ENCODE measurements around the gene KRTAP2-1. TPM values are rescaled to one million over a fixed set of nuclear protein-coding genes. Genes with fewer than 3 reads are reported as not detected.
A peak's percentile ranks its signal among the peaks of the same experiment; 100 is the strongest.
"Not testable (repeated sequence)": the region's sequence is repeated elsewhere in the genome, so short reads cannot be mapped to it uniquely, and the experiment has no call there.

Gene KRTAP2-1
- total RNA-seq, result not detected in 2 replicates

GRCh38 chr17:41046735-41047465 lies at the start of gene KRTAP2-1:
Gene KRTAP2-1, minus strand, starts transcription at chr17:41047316. Its CDS starts 49 bp downstream, at chr17:41047267.
- not testable (repeated sequence) for DNase-seq (ENCODE audit: low read depth in 2 of 2)

GRCh38 chr17:41096055-41096454 lies 48.9 kb upstream of the KRTAP2-1 start:
- DNase-seq (ENCODE audit: low read depth in 2 of 2), result no peak

- DNase-seq (ENCODE audit: low read depth in 2 of 2), result not testable (repeated sequence)
Observed at GRCh38 chr17:41088760-41089352, 41.7 kb upstream of the KRTAP2-1 start.

- not testable (repeated sequence) for DNase-seq (ENCODE audit: low read depth in 2 of 2)
Observed at GRCh38 chr17:41084100-41084856, 37.2 kb upstream of the KRTAP2-1 start, which contains the start of gene KRTAP4-7. Gene KRTAP4-7, plus strand, starts transcription at chr17:41084150. Its CDS starts 57 bp downstream, at chr17:41084207.

- not testable (repeated sequence) for DNase-seq (ENCODE audit: low read depth in 2 of 2)
Observed at GRCh38 chr17:41083427-41083826, 36.3 kb upstream of the KRTAP2-1 start.

- no peak for DNase-seq (ENCODE audit: low read depth in 2 of 2)
Observed at GRCh38 chr17:41082626-41083025, 35.5 kb upstream of the KRTAP2-1 start.

GRCh38 chr17:41076788-41077187 lies 29.7 kb upstream of the KRTAP2-1 start:
- DNase-seq (ENCODE audit: low read depth in 2 of 2), result no peak

- DNase-seq (ENCODE audit: low read depth in 2 of 2), result no peak
Observed at GRCh38 chr17:41073676-41074075, 26.6 kb upstream of the KRTAP2-1 start.

- no peak for DNase-seq (ENCODE audit: low read depth in 2 of 2)
Observed at GRCh38 chr17:41071606-41072360, 24.7 kb upstream of the KRTAP2-1 start.

- DNase-seq (ENCODE audit: low read depth in 2 of 2), result no peak
Observed at GRCh38 chr17:41069031-41069430, 21.9 kb upstream of the KRTAP2-1 start.

- no peak for DNase-seq (ENCODE audit: low read depth in 2 of 2)
Observed at GRCh38 chr17:41067281-41067680, 20.2 kb upstream of the KRTAP2-1 start.

GRCh38 chr17:41065829-41066624 lies 18.9 kb upstream of the KRTAP2-1 start, which contains the start of gene KRTAP2-4:
Gene KRTAP2-4, minus strand, starts transcription at chr17:41065879. Its CDS starts 34 bp downstream, at chr17:41065845.
- no peak for DNase-seq (ENCODE audit: low read depth in 2 of 2)

- not testable (repeated sequence) for DNase-seq (ENCODE audit: low read depth in 2 of 2)
Observed at GRCh38 chr17:41065016-41065689, 18.0 kb upstream of the KRTAP2-1 start.

GRCh38 chr17:41064301-41064700 lies 17.2 kb upstream of the KRTAP2-1 start:
- no peak for DNase-seq (ENCODE audit: low read depth in 2 of 2)

GRCh38 chr17:41063449-41063848 lies 16.3 kb upstream of the KRTAP2-1 start:
- no peak for DNase-seq (ENCODE audit: low read depth in 2 of 2)

- DNase-seq (ENCODE audit: low read depth in 2 of 2), result no peak
Observed at GRCh38 chr17:41061964-41062363, 14.8 kb upstream of the KRTAP2-1 start.

- peak in 1 of 2 donors; percentile 2 for DNase-seq (ENCODE audit: low read depth in 2 of 2)
Observed at GRCh38 chr17:41060052-41060604, 13.0 kb upstream of the KRTAP2-1 start, which contains the start of gene KRTAP2-3. Gene KRTAP2-3, minus strand, starts transcription at chr17:41060114. Its CDS starts 64 bp downstream, at chr17:41060050.

- not testable (repeated sequence) for DNase-seq (ENCODE audit: low read depth in 2 of 2)
Observed at GRCh38 chr17:41059276-41060051, 12.3 kb upstream of the KRTAP2-1 start.

GRCh38 chr17:41058741-41059140 lies 11.6 kb upstream of the KRTAP2-1 start:
- no peak for DNase-seq (ENCODE audit: low read depth in 2 of 2)

Data from dermis microvascular lymphatic vessel endothelial cell (primary cell).